ENCODE data around the gene SHC1. TPM values are rescaled to one million over a fixed set of nuclear protein-coding genes. Genes with fewer than 3 reads are reported as not detected.

Gene SHC1
- total RNA-seq, 6 experiments from 2014 or later, result 371 to 461 (median 401) TPM

GRCh38 chr1:154968731-154969130 lies 1.8 kb downstream of the SHC1 start:
- no peaks in the 10 kb centered on the region for H3K9me3 Mint-ChIP-seq
- no peak overlapping the region for H3K27ac Mint-ChIP-seq
- TF ChIP-seq CTCF (IDR thresholded peaks at IDR 0.05), result no peak
- no peak for DNase-seq
- H3K36me3 Mint-ChIP-seq (ENCODE audit: low read depth), result peaks cover 46% of the 10 kb centered on the region
- peaks cover 47% of the 10 kb centered on the region for H3K4me1 Mint-ChIP-seq (ENCODE audit: low read depth)
- peak overlapping the region; percentile 95; the same call in 1 of the 2 replicates for H3K4me3 Mint-ChIP-seq
- peaks cover 7% of the 10 kb centered on the region for H3K27me3 Mint-ChIP-seq (ENCODE audit: insufficient read depth)

GRCh38 chr1:154967331-154967950 lies 3.1 kb downstream of the SHC1 start:
- no peak for DNase-seq
- Mint-ChIP-seq H3K9me3 (no peaks in the 10 kb centered on the region), H3K4me3 (peak overlapping the region; percentile 95), H3K27me3 (ENCODE audit: insufficient read depth) (peaks cover 5% of the 10 kb centered on the region), H3K27ac (no peak overlapping the region), H3K36me3 (ENCODE audit: low read depth) (peaks cover 55% of the 10 kb centered on the region), H3K4me1 (ENCODE audit: low read depth) (peaks cover 59% of the 10 kb centered on the region)
- no peak for TF ChIP-seq CTCF (IDR thresholded peaks at IDR 0.05)

GRCh38 chr1:154966111-154966510 lies 4.4 kb downstream of the SHC1 start:
- H3K27ac Mint-ChIP-seq, result no peak overlapping the region
- no peak for DNase-seq
- peaks cover 9% of the 10 kb centered on the region for H3K27me3 Mint-ChIP-seq (ENCODE audit: insufficient read depth)
- H3K36me3 Mint-ChIP-seq (ENCODE audit: low read depth), result peaks cover 46% of the 10 kb centered on the region
- no peaks in the 10 kb centered on the region for H3K9me3 Mint-ChIP-seq
- TF ChIP-seq CTCF (IDR thresholded peaks at IDR 0.05), result no peak
- no peak overlapping the region for H3K4me3 Mint-ChIP-seq
- peaks cover 64% of the 10 kb centered on the region for H3K4me1 Mint-ChIP-seq (ENCODE audit: low read depth)

GRCh38 chr1:154964359-154964758 lies 6.2 kb downstream of the SHC1 start:
- Mint-ChIP-seq H3K4me1 (ENCODE audit: low read depth) (peaks cover 69% of the 10 kb centered on the region), H3K9me3 (no peaks in the 10 kb centered on the region), H3K4me3 (no peak overlapping the region), H3K27me3 (ENCODE audit: insufficient read depth) (peaks cover 13% of the 10 kb centered on the region), H3K27ac (peak overlapping the region; percentile 67), H3K36me3 (ENCODE audit: low read depth) (peaks cover 41% of the 10 kb centered on the region)
- TF ChIP-seq CTCF (IDR thresholded peaks at IDR 0.05), result no peak
- DNase-seq, result no peak

GRCh38 chr1:154963643-154964042 lies 6.9 kb downstream of the SHC1 start:
- DNase-seq, result no peak
- peak overlapping the region; percentile 67 for H3K27ac Mint-ChIP-seq
- no peaks in the 10 kb centered on the region for H3K9me3 Mint-ChIP-seq
- H3K4me3 Mint-ChIP-seq, result 0 out of 2 replicates have a peak overlapping the region, but pooled peaks have one; percentile 9
- H3K4me1 Mint-ChIP-seq (ENCODE audit: low read depth), result peaks cover 62% of the 10 kb centered on the region
- TF ChIP-seq CTCF (IDR thresholded peaks at IDR 0.05), result no peak
- peaks cover 9% of the 10 kb centered on the region for H3K27me3 Mint-ChIP-seq (ENCODE audit: insufficient read depth)
- peaks cover 34% of the 10 kb centered on the region for H3K36me3 Mint-ChIP-seq (ENCODE audit: low read depth)

Data from HFFc6 (cell line).